ENCODE data around the gene FNDC5.

The FNDC5 gene

GRCh38 chr1:32874860-32875752 is 4.4 kb upstream of the FNDC5 start:
- TF ChIP-seq CTCF (conservative IDR thresholded peaks at IDR 0.05) (no peak), ZFX (IDR thresholded peaks at IDR 0.05) (no peak)
- no peak overlapping the region for H3K27ac ChIP-seq

- H3K27ac ChIP-seq: no peak overlapping the region
- no peak for TF ChIP-seq ZFX (IDR thresholded peaks at IDR 0.05)
- TF ChIP-seq CTCF (conservative IDR thresholded peaks at IDR 0.05): no peak
Observed at GRCh38 chr1:32873484-32873883, 2.8 kb upstream of the FNDC5 start.

GRCh38 chr1:32872192-32872460 is 1.4 kb upstream of the FNDC5 start:
- TF ChIP-seq ZFX (IDR thresholded peaks at IDR 0.05) (no peak), CTCF (conservative IDR thresholded peaks at IDR 0.05) (no peak)
- H3K27ac ChIP-seq: no peak overlapping the region

GRCh38 chr1:32871364-32872191 is 866 bp upstream of the FNDC5 start:
- no peak for TF ChIP-seq ZFX (IDR thresholded peaks at IDR 0.05)
- no peak overlapping the region for H3K27ac ChIP-seq

DNA sequence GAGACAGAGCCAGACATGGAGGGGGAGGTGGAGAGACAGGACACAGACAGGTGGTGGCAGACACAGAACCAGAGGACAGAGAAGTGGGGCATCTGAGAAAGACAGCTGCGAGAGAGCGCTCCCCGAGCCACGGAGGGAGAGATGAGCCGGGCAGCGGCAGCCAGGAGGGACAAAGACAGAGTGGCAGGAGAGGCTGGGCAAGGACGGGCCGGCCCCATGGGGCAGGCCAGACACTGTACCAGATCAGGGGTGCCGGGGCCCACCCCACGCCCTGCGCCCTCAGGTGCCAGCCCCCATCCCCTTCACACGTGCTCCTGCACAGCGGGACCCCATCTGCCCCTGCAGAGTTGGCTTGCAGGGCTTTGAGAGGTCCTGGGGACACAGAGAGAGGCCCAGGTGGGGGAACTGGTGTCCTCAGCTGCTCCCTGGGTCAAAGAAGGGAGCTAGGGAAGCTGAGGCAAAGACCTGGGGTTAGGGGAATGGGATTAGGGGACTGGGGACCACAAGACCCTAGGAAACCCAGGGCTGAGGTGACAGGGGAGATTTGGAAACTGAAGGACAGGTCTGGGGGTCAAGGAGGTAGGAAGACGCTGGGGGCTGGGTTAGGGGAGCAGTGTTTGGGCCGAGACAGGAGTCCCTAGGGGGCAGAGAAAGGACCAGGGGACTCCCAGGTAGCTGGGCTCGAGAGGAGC is 643 bp downstream of the FNDC5 start:
- no peak for TF ChIP-seq CTCF (conservative IDR thresholded peaks at IDR 0.05)
- TF ChIP-seq ZFX (IDR thresholded peaks at IDR 0.05): no peak
- no peak overlapping the region for H3K27ac ChIP-seq

DNA sequence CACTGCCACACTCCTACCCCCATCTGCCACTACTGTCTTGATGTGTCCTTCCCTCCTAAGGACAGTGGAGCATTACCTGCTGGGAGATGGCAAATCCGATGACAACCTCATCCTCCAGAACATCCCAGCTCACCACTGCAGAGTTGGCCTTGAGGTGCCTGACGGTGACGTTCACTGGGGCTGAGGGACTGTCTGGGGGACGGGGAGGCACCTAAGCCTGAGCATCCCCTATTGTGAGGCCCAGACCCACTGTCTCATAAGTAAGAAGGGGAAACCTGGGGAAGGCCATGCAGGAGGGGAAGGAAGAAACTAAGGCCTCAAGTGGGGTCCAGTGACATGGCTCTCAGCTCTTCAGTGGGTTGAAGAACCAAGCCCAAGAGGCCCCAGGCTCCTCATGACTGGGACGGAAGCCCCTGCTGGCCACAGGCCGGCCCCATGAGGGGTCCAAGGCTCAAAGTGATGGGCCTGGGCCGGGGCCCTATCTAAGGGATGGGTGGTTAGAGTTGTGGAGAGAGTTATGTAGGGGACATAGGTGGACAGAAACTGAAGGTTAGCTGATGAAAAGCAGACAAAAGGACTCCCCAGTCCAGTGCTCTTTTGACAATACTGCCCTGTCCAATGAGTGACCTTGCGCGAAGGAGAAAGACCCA is 1.8 kb downstream of the FNDC5 start:
- no peak overlapping the region for H3K27ac ChIP-seq
- TF ChIP-seq ZFX (IDR thresholded peaks at IDR 0.05) (no peak), CTCF (conservative IDR thresholded peaks at IDR 0.05) (no peak)

GRCh38 chr1:32868085-32868484 is 2.6 kb downstream of the FNDC5 start:
- no peak overlapping the region for H3K27ac ChIP-seq
- TF ChIP-seq ZFX (IDR thresholded peaks at IDR 0.05) (no peak), CTCF (conservative IDR thresholded peaks at IDR 0.05) (no peak)
